Panc1 (cell line): ENCODE results near the gene SLCO2B1. TPM values are rescaled to one million over a fixed set of nuclear protein-coding genes. Genes with fewer than 3 reads are reported as not detected.

ENCODE experiments used
- ATAC-seq: fragments of 200-7000 bp; cut with Tn5 transposase; 2 replicates; pipeline ENCODE4 v1.9.1; 2020; ENCODE audit warnings: mild to moderate bottlenecking, moderate library complexity
- BruUV-seq: library from RNA; stranded (reverse); fragments of 400-500 nt; replicated peaks from 2 replicates; lab custom pipeline; 2021; lab: Mats Ljungman, UMichigan
- CTCF ChIA-PET: fragments of 300-600 bp; sonication (Branson Sonifier 250); formaldehyde crosslinking; loops from one replicate; lab custom pipeline; 2022; ENCODE audit warnings: antibody characterized with exemption; lab: Charles Lee
- POLR2A ChIA-PET: fragments of 300-600 bp; sonication (Branson Sonifier 250); formaldehyde crosslinking; loops from one replicate; lab custom pipeline; 2022; ENCODE audit warnings: antibody characterized with exemption; lab: Charles Lee
- DNase-seq: peaks from one replicate; pipeline ENCODE4 v3.0.0-alpha.2; 2010; ENCODE audit warnings: low read depth, low spot score
- H3K27ac ChIP-seq: 2 replicates; pipeline ENCODE4 v1.5.1; 2011; ENCODE audit warnings: mild to moderate bottlenecking, low read length, inconsistent platforms
- H3K27me3 ChIP-seq: fragments of 200-500 bp; sonication (Bioruptor generic); 2 replicates; pipeline ENCODE4 v1.6.0; 2014; ENCODE audit warnings: low read length, inconsistent platforms; ENCODE audit not compliant: control insufficient read depth, insufficient read depth
- H3K36me3 ChIP-seq: fragments of 200-500 bp; sonication (Bioruptor generic); 2 replicates; pipeline ENCODE4 v1.5.1; 2014; ENCODE audit warnings: inconsistent platforms, mild to moderate bottlenecking, low read length, moderate library complexity; ENCODE audit not compliant: control insufficient read depth, insufficient read depth
- H3K4me1 ChIP-seq: 2 replicates; pipeline ENCODE4 v1.5.1; 2011; ENCODE audit warnings: inconsistent platforms, mild to moderate bottlenecking, low read length, moderate library complexity; ENCODE audit not compliant: control insufficient read depth, insufficient read depth
- H3K4me3 ChIP-seq, 2 experiments: 2 replicates each; pipeline ENCODE4 v1.5.1; 2011 to 2012; ENCODE audit warnings: low read depth in 2 of 2, low read length in 2 of 2, mild to moderate bottlenecking in 2 of 2, inconsistent platforms in 1 of 2, moderate library complexity in 1 of 2
- H3K9me3 ChIP-seq: fragments of 200-500 bp; sonication (Bioruptor generic); 2 replicates; pipeline ENCODE4 v1.5.1; 2014; ENCODE audit warnings: low read depth, mild to moderate bottlenecking, inconsistent platforms, low read length, moderate library complexity; ENCODE audit not compliant: control insufficient read depth, insufficient read depth
- CTCF ChIP-seq: fragments of 450-650 bp; IDR thresholded peaks from 2 replicates; pipeline ENCODE4 v1.5.1; 2017; ENCODE audit warnings: mild to moderate bottlenecking
- POLR2AphosphoS5 ChIP-seq: IDR thresholded peaks from 2 replicates; pipeline ENCODE4 v1.6.1; 2012; ENCODE audit warnings: mild to moderate bottlenecking, low read depth, low read length, moderate library complexity
- REST ChIP-seq, 2 experiments: IDR thresholded peaks; 2 replicates each; pipeline ENCODE4 v1.6.1; 2011 to 2012; ENCODE audit warnings: low read depth in 2 of 2, control low read depth in 1 of 2, low read length in 1 of 2, mild to moderate bottlenecking in 1 of 2, moderate library complexity in 1 of 2; ENCODE audit not compliant: insufficient read depth in 1 of 2
- SIN3A ChIP-seq: IDR thresholded peaks from 2 replicates; pipeline ENCODE4 v1.6.1; 2012; ENCODE audit warnings: low read depth, mild to moderate bottlenecking, low read length, moderate library complexity, borderline replicate concordance; ENCODE audit not compliant: insufficient read depth
- TCF7L2 ChIP-seq: IDR thresholded peaks from 2 replicates; pipeline ENCODE4 v1.6.1; 2011; ENCODE audit warnings: mild to moderate bottlenecking, low read depth, low read length, inconsistent platforms
- in situ Hi-C: cut with HindIII; loops from 2 replicates; pipeline ENCODE4 v1.10.0; 2016; ENCODE audit warnings: low sequenced_read_pairs, low pct_unique_long_range_greater_than_20kb
- intact Hi-C: fragments of 100-400 bp; cut with micrococcal nuclease; formaldehyde crosslinking; loops from one replicate; pipeline ENCODE4 v1.10.0; 2022; ENCODE audit not compliant: unreplicated experiment
- total RNA-seq: library from RNA; stranded (reverse); gene quantifications from one replicate; pipeline ENCODE4 v1.2.1, GENCODE V29; 2021; ENCODE audit not compliant: unreplicated experiment

SLCO2B1 gene
- total RNA-seq, 1 experiment from 2014 or later, result 0.77 TPM

GRCh38 chr11:75205564-75206020, 54.7 kb downstream of the SLCO2B1 start:
- Histone ChIP-seq H3K27me3 (peaks cover 32% of the 10 kb centered on the region), H3K9me3 (no peaks in the 10 kb centered on the region), H3K4me3 (no peak overlapping the region), H3K36me3 (no peaks in the 10 kb centered on the region), H3K4me1 (no peaks in the 10 kb centered on the region), H3K27ac (no peak overlapping the region)
- DNase-seq (no peak), ATAC-seq (no peak)
- TF ChIP-seq CTCF, result no peak
- intact Hi-C loops, result loop anchor here (2.0 kb wide), 1 partner anchor 61 kb away; no protein-coding TSS in a partner anchor
- ChIA-PET POLR2A (no interaction called here), CTCF (interaction anchor here (0.5 to 3.0 kb wide), 19 partner anchors 10 to 183 kb away, joined by 3 to 59 read pairs (median 5); no protein-coding TSS in a partner anchor)
- BruUV-seq, result no TSS peak
- in situ Hi-C loops, result loop anchor here (25.0 kb wide), 2 partner anchors 93 to 293 kb away; no protein-coding TSS in a partner anchor

- in situ Hi-C loops, result loop anchor here (25.0 kb wide), 2 partner anchors 96 to 296 kb away; no protein-coding TSS in a partner anchor
- BruUV-seq, result no TSS peak
- ChIA-PET CTCF (interaction anchor here (0.6 to 0.9 kb wide), 2 partner anchors 63 to 66 kb away, joined by 3 read pairs; no protein-coding TSS in a partner anchor), POLR2A (interaction anchor here (0.6 kb wide), 1 partner anchor 78 kb away, joined by 14 read pairs; no protein-coding TSS in a partner anchor)
- Histone ChIP-seq H3K9me3 (no peaks in the 10 kb centered on the region), H3K4me1 (no peaks in the 10 kb centered on the region), H3K36me3 (no peaks in the 10 kb centered on the region), H3K4me3 (no peak overlapping the region), H3K27ac (no peak overlapping the region), H3K27me3 (peaks cover 32% of the 10 kb centered on the region)
- no peak for ATAC-seq
- no peak for DNase-seq
- intact Hi-C loops, result no loop called here
- TF ChIP-seq POLR2AphosphoS5 (no peak), SIN3A (no peak), TCF7L2 (no peak), CTCF (no peak), REST (IDR thresholded peaks at IDR 0.05; ENCODE audit: insufficient read depth in 1 of 2, low read depth in 2 of 2, low read length in 1 of 2) (no peak)
Observed at GRCh38 chr11:75208446-75208845, 57.5 kb downstream of the SLCO2B1 start.
